K562 (cell line): ENCODE results near the gene TMEM117. TPM values are rescaled to one million over a fixed set of nuclear protein-coding genes. Genes with fewer than 3 reads are reported as not detected.

ENCODE experiments used
- ATAC-seq: fragments of 200-7000 bp; cut with Tn5 transposase; 3 replicates; pipeline ENCODE4 v1.9.1; 2020; ENCODE audit warnings: moderate library complexity
- BruUV-seq: library from RNA; stranded (reverse); fragments of 400-500 nt; replicated peaks from 2 replicates; lab custom pipeline; 2021; lab: Mats Ljungman, UMichigan
- CTCF ChIA-PET: fragments of 300-600 bp; formaldehyde crosslinking; extraction: SDS; loops from one replicate; lab custom pipeline; 2021; ENCODE audit warnings: low intra/inter-chr PET ratio; lab: Yijun Ruan, JAX
- POLR2A ChIA-PET: fragments of 300-600, 350-650 bp; sonication (Branson Sonifier 250); formaldehyde crosslinking; extraction: SDS; loops from one replicate; lab custom pipeline; 2021; ENCODE audit warnings: antibody characterized with exemption, inconsistent platforms; lab: Yijun Ruan, JAX
- DNase-seq, 4 experiments: peaks; one replicate each; pipeline versions ENCODE4 v3.0.0 to v3.0.0-alpha.2; 2011 to 2018; ENCODE audit warnings: low spot score in 3 of 4, mixed read lengths in 3 of 4; ENCODE audit errors: extremely low read depth in 1 of 4
- FAIRE-seq: peaks from 2 replicates; lab custom pipeline; 2011; peaks lifted over from hg19 to GRCh38; lab: Jason Lieb, UNC
- H2AFZ ChIP-seq: 2 replicates; pipeline ENCODE4 v1.6.0; 2011; ENCODE audit warnings: low read depth, low read length, control low read depth, inconsistent platforms
- H3K27ac ChIP-seq: fragments of 200-600 bp; 3 replicates; pipeline ENCODE4 v1.8.0; 2011; ENCODE audit warnings: low read depth, mild to moderate bottlenecking, control low read depth, inconsistent platforms, low read length, moderate library complexity, mixed read lengths; ENCODE audit errors: extremely low read depth
- H3K27me3 ChIP-seq, 2 experiments: fragments of 300-600 bp in 1 of 2; 2 replicates in 1 of 2; 3 replicates in 1 of 2; pipeline versions ENCODE4 v1.6.0 to v1.8.0; 2011; ENCODE audit warnings: inconsistent platforms in 2 of 2, low read length in 2 of 2, mild to moderate bottlenecking in 1 of 2, mixed read lengths in 1 of 2, moderate library complexity in 1 of 2; ENCODE audit not compliant: control insufficient read depth in 2 of 2, insufficient read depth in 2 of 2
- H3K36me3 ChIP-seq: fragments of 300-600 bp; 3 replicates; pipeline ENCODE4 v1.8.0; 2011; ENCODE audit warnings: mild to moderate bottlenecking, low read length, inconsistent platforms; ENCODE audit not compliant: control insufficient read depth, insufficient read depth
- H3K4me1 ChIP-seq, 2 experiments: fragments of 200-600 bp in 1 of 2; replicated peaks in 1 of 2; 2 replicates in 1 of 2; 3 replicates in 1 of 2; pipeline versions ENCODE4 v1.5.1 to v1.8.0; 2011; ENCODE audit warnings: inconsistent platforms in 2 of 2, low read length in 2 of 2, mild to moderate bottlenecking in 1 of 2, mixed read lengths in 1 of 2, moderate library complexity in 1 of 2; ENCODE audit not compliant: control insufficient read depth in 2 of 2, insufficient read depth in 2 of 2
- H3K4me2 ChIP-seq: 2 replicates; pipeline ENCODE4 v1.6.1; 2011; ENCODE audit warnings: low read length, control low read depth, inconsistent platforms, mixed read lengths; ENCODE audit not compliant: insufficient read depth
- H3K4me3 ChIP-seq: fragments of 200-600 bp; sonication (generic), shearing (Covaris generic); 2 replicates; pipeline ENCODE4 v1.5.1; 2016; ENCODE audit warnings: control low read depth, inconsistent platforms
- H3K79me2 ChIP-seq: fragments of 200-600 bp; 3 replicates; pipeline ENCODE4 v1.8.0; 2011; ENCODE audit warnings: low read length, inconsistent platforms; ENCODE audit not compliant: control insufficient read depth, insufficient read depth
- H3K9ac ChIP-seq, 2 experiments: 2 replicates each; pipeline versions ENCODE4 v1.6.0 to v1.6.1; 2011; ENCODE audit warnings: low read depth in 2 of 2, low read length in 2 of 2, control low read depth in 1 of 2, inconsistent platforms in 1 of 2, mild to moderate bottlenecking in 1 of 2, mixed read lengths in 1 of 2; ENCODE audit not compliant: insufficient read depth in 1 of 2
- H3K9me1 ChIP-seq: one replicate; pipeline ENCODE4 v1.6.0; 2011; ENCODE audit warnings: inconsistent platforms, mild to moderate bottlenecking, low read length, moderate library complexity; ENCODE audit not compliant: control insufficient read depth, insufficient read depth
- H3K9me3 ChIP-seq: replicated peaks from 2 replicates; pipeline ENCODE4 v1.5.1; 2011; ENCODE audit warnings: low read depth, low read length, inconsistent platforms; ENCODE audit not compliant: control insufficient read depth, insufficient read depth
- H4K20me1 ChIP-seq: replicated peaks from 2 replicates; pipeline ENCODE4 v1.6.1; 2011; ENCODE audit warnings: low read length, inconsistent platforms, mixed read lengths; ENCODE audit not compliant: control insufficient read depth, insufficient read depth
- ELF2 ChIP-seq: fragments of 250-450 bp; sonication (Bioruptor Pico); IDR thresholded peaks from 2 replicates; pipeline ENCODE4 v1.5.0; 2021; ENCODE audit warnings: mild to moderate bottlenecking
- ESRRB ChIP-seq: fragments of 250-450 bp; sonication (Bioruptor Pico); IDR thresholded peaks from 2 replicates; pipeline ENCODE4 v1.5.0; 2020; ENCODE audit warnings: mild to moderate bottlenecking, moderate library complexity, borderline replicate concordance
- HDAC3 ChIP-seq: fragments of 450-650 bp; IDR thresholded peaks from 2 replicates; pipeline ENCODE4 v1.6.1; 2018; ENCODE audit warnings: borderline replicate concordance, mild to moderate bottlenecking, moderate library complexity; ENCODE audit not compliant: partially characterized antibody
- HDAC6 ChIP-seq: IDR thresholded peaks from 2 replicates; pipeline ENCODE4 v1.6.1; 2012; ENCODE audit warnings: low read depth, mild to moderate bottlenecking, control low read depth, inconsistent platforms, low read length, moderate library complexity
- ZNF165 ChIP-seq: fragments of 250-450 bp; sonication (Bioruptor Pico); IDR thresholded peaks from 2 replicates; pipeline ENCODE4 v1.4.0; 2020; ENCODE audit warnings: borderline replicate concordance
- ZNF184 ChIP-seq: sonication (generic); formaldehyde crosslinking; IDR thresholded peaks from 2 replicates; pipeline ENCODE4 v1.5.0; 2020; ENCODE audit warnings: missing genetic modification reagents
- ZNF395 ChIP-seq: fragments of 200-800 bp; sonication (Bioruptor generic); IDR thresholded peaks from 2 replicates; pipeline ENCODE4 v1.6.1; 2017; ENCODE audit warnings: missing genetic modification characterization, missing compliant biosample characterization
- WGBS: fragments of 100-300 bp; shearing (Covaris generic); methylation state at CpG from one replicate; pipeline ENCODE4 v1.1.6; 2016; ENCODE audit warnings: low coverage, mixed read lengths; ENCODE audit not compliant: insufficient coverage; ENCODE audit errors: missing lambda C conversion rate; 5-methylcytosine and 5-hydroxymethylcytosine counted together
- in situ Hi-C: fragments of 300-500 bp; cut with MboI; formaldehyde crosslinking; loops from 4 replicates; pipeline ENCODE4 v1.15.0; 2018; ENCODE audit warnings: inconsistent platforms, mixed read lengths
- intact Hi-C: fragments of 100-400 bp; cut with micrococcal nuclease; formaldehyde crosslinking; loops from 2 replicates; pipeline ENCODE4 v1.14.2; 2022
- polyA plus RNA-seq, 8 experiments: library from polyadenylated mRNA; depleted of rRNA in 4 of 8; stranded (reverse) in 5 of 8; unstranded in 3 of 8; fragments of >200 nt; fragmentation: Nextera tagmentation in 2 of 8; fragmentation: Illumina TruSeq in 1 of 8; extraction: Ambion mirVana in 2 of 8; extraction: Trizol in 1 of 8; gene quantifications; 2 replicates each; pipeline versions ENCODE4 v1.2.1 to v1.2.3, GENCODE V29; 2011 to 2014; ENCODE audit warnings: inconsistent platforms in 1 of 8, missing spikeins in 1 of 8
- total RNA-seq, 7 experiments: library from RNA; depleted of rRNA in 6 of 7; stranded (reverse); fragments of >200 nt in 6 of 7; fragmentation: Illumina TruSeq in 2 of 7; extraction: Trizol in 2 of 7; gene quantifications; 2 replicates each; pipeline versions ENCODE4 v1.2.1 to v1.2.3, GENCODE V29; 2011 to 2021; ENCODE audit warnings: low replicate concordance in 1 of 7
- TF ChIP-seq, protein P1 (sequence below): fragments of 250-450 bp; sonication (Bioruptor Pico); IDR thresholded peaks from 2 replicates; pipeline ENCODE4 v1.4.0; 2020

Gene TMEM117
- total and polyA plus RNA-seq, 9 of the 15 experiments (the other 6 are each of a cell fraction or from before 2014, with no cell fraction given) = 0.31 to 2.8 (median 1.0) TPM

DNA sequence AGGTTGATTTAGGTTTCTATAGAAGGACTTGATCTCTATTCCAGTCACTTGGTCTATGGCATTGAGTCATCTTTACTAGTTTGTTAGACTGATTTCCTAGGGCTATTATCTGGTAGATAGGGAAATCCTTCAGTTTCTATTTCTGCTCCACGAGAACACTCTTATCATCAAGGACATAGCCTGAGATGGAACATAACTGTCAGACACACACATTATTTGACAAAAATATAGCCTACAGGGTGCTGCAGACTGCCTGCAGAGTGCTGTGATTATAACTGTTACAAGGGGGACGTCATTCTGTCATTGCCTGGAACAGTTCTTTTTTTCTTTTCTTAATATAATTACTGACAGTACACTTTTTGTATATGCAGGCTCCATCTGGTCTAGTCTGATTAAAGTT, 82.0 kb downstream of the TMEM117 start:
- no peaks in the 10 kb centered on the region for H4K20me1 ChIP-seq
- 0% methylated on average over 2 of the region's 2 CpGs for WGBS
- no TSS peak for BruUV-seq
- H3K27me3 ChIP-seq = no peaks in the 10 kb centered on the region
- ChIA-PET POLR2A (no interaction called here), CTCF (no interaction called here)
- no peak overlapping the region for H3K27ac ChIP-seq
- no peak for FAIRE-seq
- no peak overlapping the region for H3K9ac ChIP-seq
- DNase-seq = no peak
- in situ Hi-C loops (no loop called here), intact Hi-C loops (no loop called here)
- H3K79me2 ChIP-seq = no peaks in the 10 kb centered on the region
- no peak for TF ChIP-seq ELF2
- TF ChIP-seq HDAC6 = no peak
- no peak for TF ChIP-seq HDAC3
- H2AFZ ChIP-seq = no peak overlapping the region
- H3K36me3 ChIP-seq = no peaks in the 10 kb centered on the region
- H3K4me2 ChIP-seq = no peak overlapping the region
- H3K4me1 ChIP-seq = no peaks in the 10 kb centered on the region
- ATAC-seq = no peak
- H3K4me3 ChIP-seq = no peak overlapping the region
- H3K9me1 ChIP-seq = no peaks in the 10 kb centered on the region
- no peaks in the 10 kb centered on the region for H3K9me3 ChIP-seq

- in situ Hi-C loops = no loop called here
- H3K4me2 ChIP-seq = no peak overlapping the region
- ChIA-PET CTCF (interaction anchor here (0.7 kb wide), 1 partner anchor 13 kb away, joined by 3 read pairs; no protein-coding TSS in a partner anchor), POLR2A (no interaction called here)
- ATAC-seq = no peak
- no peaks in the 10 kb centered on the region for H3K4me1 ChIP-seq
- no peaks in the 10 kb centered on the region for H3K9me1 ChIP-seq
- no peak overlapping the region for H3K27ac ChIP-seq
- BruUV-seq = no TSS peak
- no peak overlapping the region for H3K9ac ChIP-seq
- H3K9me3 ChIP-seq = no peaks in the 10 kb centered on the region
- DNase-seq = no peak
- H3K27me3 ChIP-seq = no peaks in the 10 kb centered on the region
- intact Hi-C loops = no loop called here
- no peaks in the 10 kb centered on the region for H4K20me1 ChIP-seq
- 0% methylated on average over 3 of the region's 3 CpGs for whole genome bisulfite sequencing
- no peak for FAIRE-seq
- no peak overlapping the region for H3K4me3 ChIP-seq
- no peak overlapping the region for H2AFZ ChIP-seq
- no peaks in the 10 kb centered on the region for H3K79me2 ChIP-seq
- H3K36me3 ChIP-seq = no peaks in the 10 kb centered on the region
- TF ChIP-seq ZNF184 (CRISPR knock-in tag) (no peak), ESRRB (CRISPR knock-in tag) (no peak), ZNF395 (CRISPR knock-in tag) (no peak), ZNF165 (CRISPR knock-in tag) (no peak)
- TF ChIP-seq, protein P1, sequence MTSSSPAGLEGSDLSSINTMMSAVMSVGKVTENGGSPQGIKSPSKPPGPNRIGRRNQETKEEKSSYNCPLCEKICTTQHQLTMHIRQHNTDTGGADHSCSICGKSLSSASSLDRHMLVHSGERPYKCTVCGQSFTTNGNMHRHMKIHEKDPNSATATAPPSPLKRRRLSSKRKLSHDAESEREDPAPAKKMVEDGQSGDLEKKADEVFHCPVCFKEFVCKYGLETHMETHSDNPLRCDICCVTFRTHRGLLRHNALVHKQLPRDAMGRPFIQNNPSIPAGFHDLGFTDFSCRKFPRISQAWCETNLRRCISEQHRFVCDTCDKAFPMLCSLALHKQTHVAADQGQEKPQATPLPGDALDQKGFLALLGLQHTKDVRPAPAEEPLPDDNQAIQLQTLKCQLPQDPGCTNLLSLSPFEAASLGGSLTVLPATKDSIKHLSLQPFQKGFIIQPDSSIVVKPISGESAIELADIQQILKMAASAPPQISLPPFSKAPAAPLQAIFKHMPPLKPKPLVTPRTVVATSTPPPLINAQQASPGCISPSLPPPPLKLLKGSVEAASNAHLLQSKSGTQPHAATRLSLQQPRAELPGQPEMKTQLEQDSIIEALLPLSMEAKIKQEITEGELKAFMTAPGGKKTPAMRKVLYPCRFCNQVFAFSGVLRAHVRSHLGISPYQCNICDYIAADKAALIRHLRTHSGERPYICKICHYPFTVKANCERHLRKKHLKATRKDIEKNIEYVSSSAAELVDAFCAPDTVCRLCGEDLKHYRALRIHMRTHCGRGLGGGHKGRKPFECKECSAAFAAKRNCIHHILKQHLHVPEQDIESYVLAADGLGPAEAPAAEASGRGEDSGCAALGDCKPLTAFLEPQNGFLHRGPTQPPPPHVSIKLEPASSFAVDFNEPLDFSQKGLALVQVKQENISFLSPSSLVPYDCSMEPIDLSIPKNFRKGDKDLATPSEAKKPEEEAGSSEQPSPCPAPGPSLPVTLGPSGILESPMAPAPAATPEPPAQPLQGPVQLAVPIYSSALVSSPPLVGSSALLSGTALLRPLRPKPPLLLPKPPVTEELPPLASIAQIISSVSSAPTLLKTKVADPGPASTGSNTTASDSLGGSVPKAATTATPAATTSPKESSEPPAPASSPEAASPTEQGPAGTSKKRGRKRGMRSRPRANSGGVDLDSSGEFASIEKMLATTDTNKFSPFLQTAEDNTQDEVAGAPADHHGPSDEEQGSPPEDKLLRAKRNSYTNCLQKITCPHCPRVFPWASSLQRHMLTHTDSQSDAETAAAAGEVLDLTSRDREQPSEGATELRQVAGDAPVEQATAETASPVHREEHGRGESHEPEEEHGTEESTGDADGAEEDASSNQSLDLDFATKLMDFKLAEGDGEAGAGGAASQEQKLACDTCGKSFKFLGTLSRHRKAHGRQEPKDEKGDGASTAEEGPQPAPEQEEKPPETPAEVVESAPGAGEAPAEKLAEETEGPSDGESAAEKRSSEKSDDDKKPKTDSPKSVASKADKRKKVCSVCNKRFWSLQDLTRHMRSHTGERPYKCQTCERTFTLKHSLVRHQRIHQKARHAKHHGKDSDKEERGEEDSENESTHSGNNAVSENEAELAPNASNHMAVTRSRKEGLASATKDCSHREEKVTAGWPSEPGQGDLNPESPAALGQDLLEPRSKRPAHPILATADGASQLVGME (CRISPR knock-in tag) = no peak
These were observed 85.9 kb downstream of the TMEM117 start for GRCh38 chr12:43921666-43922337.
